Mesenchymal stem cell (in vitro differentiated cells and primary cell): ENCODE measurements around the gene SETD1B.

Experiments used
- DNase-seq: peaks from one replicate; pipeline ENCODE4 v3.0.0-alpha.2; 2013
- H2AFZ ChIP-seq: one replicate; pipeline ENCODE4 v1.6.1; 2013; ENCODE audit warnings: low read depth, mild to moderate bottlenecking, control low read depth, inconsistent platforms, low read length, moderate library complexity
- H2AK5ac ChIP-seq: 2 replicates; pipeline ENCODE4 v1.6.1; 2013; ENCODE audit warnings: low read length, moderate library complexity, mild to moderate bottlenecking, inconsistent platforms; ENCODE audit not compliant: severe bottlenecking
- H2BK120ac ChIP-seq: one replicate; pipeline ENCODE4 v1.6.1; 2013; ENCODE audit warnings: low read depth, mild to moderate bottlenecking, inconsistent platforms, low read length, moderate library complexity
- H2BK12ac ChIP-seq, 2 experiments: one replicate each; pipeline ENCODE4 v1.6.1; 2013; ENCODE audit warnings: inconsistent platforms in 2 of 2, low read length in 2 of 2, mild to moderate bottlenecking in 2 of 2, moderate library complexity in 2 of 2, control low read depth in 1 of 2
- H2BK15ac ChIP-seq: one replicate; pipeline ENCODE4 v1.6.1; 2013; ENCODE audit warnings: mild to moderate bottlenecking, low read depth, inconsistent platforms; ENCODE audit not compliant: poor library complexity, severe bottlenecking
- H2BK5ac ChIP-seq: 2 replicates; pipeline ENCODE4 v1.6.1; 2013; ENCODE audit warnings: low read depth, mild to moderate bottlenecking, low read length, control low read depth, inconsistent platforms; ENCODE audit not compliant: poor library complexity, severe bottlenecking
- H3K14ac ChIP-seq, 2 experiments: one replicate each; pipeline ENCODE4 v1.6.1; 2013; ENCODE audit warnings: inconsistent platforms in 2 of 2, low read length in 2 of 2, control low read depth in 1 of 2, mild to moderate bottlenecking in 1 of 2, moderate library complexity in 1 of 2
- H3K18ac ChIP-seq, 2 experiments: one replicate each; pipeline ENCODE4 v1.6.1; 2013; ENCODE audit warnings: inconsistent platforms in 2 of 2, low read length in 2 of 2, control low read depth in 1 of 2, low read depth in 1 of 2, mild to moderate bottlenecking in 1 of 2
- H3K23ac ChIP-seq, 2 experiments: one replicate each; pipeline ENCODE4 v1.6.1; 2013; ENCODE audit warnings: inconsistent platforms in 2 of 2, low read length in 2 of 2, mild to moderate bottlenecking in 2 of 2, moderate library complexity in 2 of 2, control low read depth in 1 of 2
- H3K27ac ChIP-seq: 2 replicates; pipeline ENCODE4 v1.5.1; 2013; ENCODE audit warnings: mild to moderate bottlenecking, moderate library complexity, low read length, control low read depth, inconsistent platforms; ENCODE audit not compliant: poor library complexity, severe bottlenecking
- H3K27me3 ChIP-seq, 2 experiments: 2 replicates each; pipeline versions ENCODE4 v1.6.1 to v1.7.0; 2013; ENCODE audit warnings: low read length in 2 of 2, mild to moderate bottlenecking in 2 of 2, moderate library complexity in 2 of 2, control low read depth in 1 of 2, inconsistent platforms in 1 of 2; ENCODE audit not compliant: control insufficient read depth in 1 of 2, insufficient read depth in 1 of 2
- H3K36me3 ChIP-seq, 2 experiments: 2 replicates each; pipeline versions ENCODE4 v1.6.1 to v1.7.0; 2013; ENCODE audit warnings: low read length in 2 of 2, control low read depth in 1 of 2, inconsistent platforms in 1 of 2, low read depth in 1 of 2, mild to moderate bottlenecking in 1 of 2; ENCODE audit not compliant: insufficient read depth in 2 of 2, control insufficient read depth in 1 of 2
- H3K4ac ChIP-seq, 2 experiments: one replicate each; pipeline ENCODE4 v1.6.1; 2013; ENCODE audit warnings: inconsistent platforms in 2 of 2, low read length in 2 of 2, mild to moderate bottlenecking in 2 of 2, moderate library complexity in 2 of 2, control low read depth in 1 of 2, low read depth in 1 of 2
- H3K4me1 ChIP-seq: 2 replicates; pipeline ENCODE4 v1.6.1; 2013; ENCODE audit warnings: low read depth, low read length, control low read depth; ENCODE audit not compliant: control insufficient read depth, insufficient read depth
- H3K4me2 ChIP-seq: 2 replicates; pipeline ENCODE4 v1.6.1; 2013; ENCODE audit warnings: low read length, mild to moderate bottlenecking, inconsistent platforms; ENCODE audit not compliant: poor library complexity, severe bottlenecking
- H3K4me3 ChIP-seq, 2 experiments: 2 replicates each; pipeline versions ENCODE4 v1.5.1 to v1.7.0; 2013; ENCODE audit warnings: low read length in 2 of 2, mild to moderate bottlenecking in 2 of 2, control low read depth in 1 of 2, low read depth in 1 of 2; ENCODE audit not compliant: insufficient read depth in 1 of 2
- H3K79me1 ChIP-seq: replicated peaks from 2 replicates; pipeline ENCODE4 v1.6.1; 2013; ENCODE audit warnings: mild to moderate bottlenecking, control low read depth, low read length, inconsistent platforms; ENCODE audit not compliant: poor library complexity, severe bottlenecking
- H3K9ac ChIP-seq: 2 replicates; pipeline ENCODE4 v1.7.0; 2013; ENCODE audit warnings: mild to moderate bottlenecking, low read length, moderate library complexity
- H3K9me3 ChIP-seq: 2 replicates; pipeline ENCODE4 v1.7.0; 2013; ENCODE audit warnings: mild to moderate bottlenecking, low read length; ENCODE audit not compliant: control insufficient read depth
- H4K8ac ChIP-seq: one replicate; pipeline ENCODE4 v1.6.1; 2013; ENCODE audit warnings: inconsistent platforms, mild to moderate bottlenecking, low read length, moderate library complexity
- H4K91ac ChIP-seq: one replicate; pipeline ENCODE4 v1.6.1; 2013; ENCODE audit warnings: mild to moderate bottlenecking, low read length, inconsistent platforms
- WGBS: methylation state at CpG from one replicate; pipeline ENCODE4 v1.1.7; 2013; ENCODE audit warnings: mixed read lengths; 5-methylcytosine and 5-hydroxymethylcytosine counted together

SETD1B gene

DNA sequence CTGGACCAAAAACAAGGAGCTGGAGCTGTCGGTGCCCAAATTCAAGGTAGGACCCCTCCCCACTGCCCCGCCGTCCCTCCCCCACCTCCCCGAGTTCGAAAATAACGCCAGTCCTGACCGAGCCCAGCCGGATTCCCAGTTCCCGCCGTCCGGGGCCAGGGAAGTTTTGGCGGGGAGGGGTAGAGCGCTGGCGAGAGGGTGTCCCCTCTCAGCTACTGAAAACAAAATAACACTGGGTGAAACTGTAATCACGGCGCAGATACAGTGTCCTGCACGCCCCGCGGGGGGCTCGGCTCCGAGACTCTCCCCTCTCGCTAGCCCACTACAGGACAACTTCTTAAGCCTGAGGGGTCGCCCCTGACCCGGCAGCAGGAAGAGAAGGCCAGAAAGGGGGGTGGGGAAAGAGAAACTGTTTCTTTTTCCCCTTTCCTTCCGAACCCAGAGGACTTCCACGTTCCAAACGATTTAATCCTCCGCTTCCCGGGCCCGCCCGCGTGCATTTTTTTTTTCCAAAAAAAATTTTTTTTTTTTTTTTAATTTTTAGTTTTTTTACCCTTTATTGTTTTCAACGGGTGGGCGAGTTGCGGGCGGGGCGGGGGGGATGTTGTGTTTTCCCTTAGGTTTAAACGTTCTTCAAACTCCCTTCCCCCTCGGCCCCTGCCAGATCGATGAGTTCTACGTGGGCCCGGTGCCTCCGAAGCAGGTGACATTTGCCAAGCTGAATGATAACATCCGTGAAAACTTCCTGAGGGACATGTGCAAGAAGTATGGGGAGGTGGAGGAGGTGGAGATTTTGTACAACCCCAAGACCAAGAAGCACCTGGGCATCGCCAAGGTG lies 1.6 kb downstream of the SETD1B start:
- Histone ChIP-seq H3K9ac (peak overlapping the region; percentile 92), H3K27me3 (no peaks in the 10 kb centered on the region), H3K4me1 (peaks cover 23% of the 10 kb centered on the region), H2AK5ac (no peak overlapping the region), H3K79me1 (peaks cover 15% of the 10 kb centered on the region), H3K4ac (peak overlapping the region in 1 of 2 experiments; percentile 71), H3K4me2 (peak overlapping the region; percentile 99), H2AFZ (no peak overlapping the region), H3K4me3 (peak overlapping the region; percentile 79 to 81), H2BK5ac (no peak overlapping the region), H3K18ac (peak overlapping the region; percentile 14 to 79), H3K23ac (peak overlapping the region in 1 of 2 experiments; percentile 75), H3K27ac (no peak overlapping the region), H4K91ac (peak overlapping the region; percentile 39), H2BK15ac (no peak overlapping the region), H2BK120ac (peak overlapping the region; percentile 73), H3K14ac (peak overlapping the region; percentile 51 to 74), H3K9me3 (no peaks in the 10 kb centered on the region), H2BK12ac (no peak overlapping the region), H4K8ac (no peak overlapping the region), H3K36me3 (peaks cover 33 to 43% of the 10 kb centered on the region in 2 experiments)
- peak; percentile 72 for DNase-seq
- WGBS = under 1% methylated on average over 24 of the region's 45 CpGs

DNA sequence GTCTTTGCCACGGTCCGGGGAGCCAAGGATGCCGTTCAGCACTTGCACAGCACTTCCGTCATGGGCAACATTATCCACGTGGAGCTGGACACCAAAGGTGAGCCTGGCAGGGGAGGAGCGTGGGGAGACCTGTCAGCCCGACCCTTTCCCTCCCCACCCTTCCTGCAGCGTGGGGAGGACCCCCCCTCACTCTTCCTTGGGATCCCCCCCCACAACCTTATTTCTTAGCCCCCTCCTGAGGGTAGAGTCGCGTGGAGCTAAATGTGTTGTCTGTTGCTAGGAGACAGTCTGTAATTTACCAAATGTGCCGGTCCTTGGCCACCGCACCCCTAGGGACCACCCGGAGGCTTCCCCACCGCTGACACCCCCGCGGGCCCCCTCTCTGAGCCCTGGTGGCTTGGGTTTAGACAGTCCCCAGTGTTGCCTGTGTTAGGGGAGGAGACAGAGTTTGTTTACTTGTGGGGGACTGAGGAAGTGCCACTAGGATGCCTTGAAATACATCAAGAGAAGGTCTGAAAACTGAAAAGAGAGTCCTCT lies 2.3 kb downstream of the SETD1B start:
- H3K4me1 ChIP-seq = peaks cover 28% of the 10 kb centered on the region
- peak overlapping the region; percentile 34 for H2BK120ac ChIP-seq
- WGBS = 2% methylated on average over 13 of the region's 16 CpGs
- H3K79me1 ChIP-seq = peaks cover 18% of the 10 kb centered on the region
- H4K91ac ChIP-seq = peak overlapping the region; percentile 39
- peak overlapping the region in 1 of 2 experiments; percentile 75 for H3K23ac ChIP-seq
- H2AFZ ChIP-seq = no peak overlapping the region
- no peak overlapping the region for H2AK5ac ChIP-seq
- peak overlapping the region in 1 of 2 experiments; percentile 51 for H3K14ac ChIP-seq
- no peaks in the 10 kb centered on the region for H3K27me3 ChIP-seq
- H3K4ac ChIP-seq = peak overlapping the region in 1 of 2 experiments; percentile 34
- H2BK15ac ChIP-seq = no peak overlapping the region
- peaks cover 39 to 49% of the 10 kb centered on the region in 2 experiments for H3K36me3 ChIP-seq
- H2BK5ac ChIP-seq = no peak overlapping the region
- peak overlapping the region; percentile 88 for H3K4me2 ChIP-seq
- peak; percentile 27 for DNase-seq
- H3K18ac ChIP-seq = peak overlapping the region in 1 of 2 experiments; percentile 79
- H3K9me3 ChIP-seq = no peaks in the 10 kb centered on the region
- no peak overlapping the region for H3K27ac ChIP-seq
- H3K4me3 ChIP-seq = peak overlapping the region; percentile 49 to 81
- no peak overlapping the region for H4K8ac ChIP-seq
- peak overlapping the region; percentile 92 for H3K9ac ChIP-seq
- no peak overlapping the region for H2BK12ac ChIP-seq

DNA sequence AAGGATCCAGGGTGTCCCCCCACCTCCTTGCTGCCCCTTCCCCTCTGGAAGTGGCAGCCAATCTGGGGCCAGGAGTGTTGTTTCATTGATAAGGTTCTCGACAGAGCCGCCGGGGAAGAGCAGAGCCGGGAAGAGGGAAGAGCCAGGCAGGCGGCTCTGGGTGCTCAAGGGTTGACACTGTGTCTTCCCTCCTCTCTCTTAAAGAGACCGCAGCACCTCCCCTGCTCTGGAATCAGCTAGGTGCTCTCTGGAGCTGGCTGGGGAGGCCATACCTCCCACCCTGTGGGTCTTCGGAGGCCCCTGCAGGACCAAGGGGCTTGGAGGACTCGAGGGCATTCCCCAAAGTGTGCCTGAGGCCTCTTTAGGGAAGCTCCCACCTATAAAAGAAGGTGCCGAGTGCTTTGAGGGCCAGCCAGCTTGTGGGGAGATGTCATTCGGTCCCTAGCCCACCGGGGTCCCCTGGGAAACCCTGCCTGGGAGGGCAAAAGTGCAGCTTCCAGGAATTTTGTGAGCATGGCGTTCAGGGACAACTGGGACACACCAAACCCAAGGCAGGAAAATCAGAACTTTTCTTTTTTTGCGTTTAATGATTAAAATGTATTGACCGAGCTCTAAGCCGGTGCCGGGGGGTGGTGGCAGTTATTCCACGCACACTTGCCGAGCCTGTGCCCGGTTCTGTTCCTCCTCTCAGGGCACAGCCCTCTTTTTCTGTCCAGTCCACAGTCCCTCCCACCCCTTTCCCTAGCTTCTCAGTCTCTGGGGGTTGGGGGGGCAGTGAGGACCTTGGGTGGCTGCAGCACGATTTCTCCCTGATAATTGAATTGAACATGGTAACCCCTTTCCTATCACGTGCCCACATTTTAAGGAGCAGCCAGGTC lies 3.0 kb downstream of the SETD1B start:
- no peaks in the 10 kb centered on the region for H3K9me3 ChIP-seq
- H2BK12ac ChIP-seq = peak overlapping the region; percentile 46 to 55
- no peak overlapping the region for H4K8ac ChIP-seq
- H3K36me3 ChIP-seq = peaks cover 44 to 55% of the 10 kb centered on the region in 2 experiments
- H3K4ac ChIP-seq = peak overlapping the region in 1 of 2 experiments; percentile 61
- no peak overlapping the region for H3K23ac ChIP-seq
- H3K4me1 ChIP-seq = peaks cover 35% of the 10 kb centered on the region
- 45% methylated on average over 17 of the region's 21 CpGs for WGBS
- no peak overlapping the region for H2AK5ac ChIP-seq
- no peak overlapping the region for H3K27ac ChIP-seq
- no peak overlapping the region for H2BK5ac ChIP-seq
- H3K14ac ChIP-seq = no peak overlapping the region
- H3K79me1 ChIP-seq = peaks cover 18% of the 10 kb centered on the region
- H3K18ac ChIP-seq = no peak overlapping the region
- H3K4me3 ChIP-seq = peak overlapping the region; percentile 12 to 81
- H2AFZ ChIP-seq = no peak overlapping the region
- no peak overlapping the region for H2BK15ac ChIP-seq
- peak overlapping the region; percentile 34 for H2BK120ac ChIP-seq
- H4K91ac ChIP-seq = no peak overlapping the region
- peak overlapping the region; percentile 92 for H3K9ac ChIP-seq
- DNase-seq = peak; percentile 57
- H3K4me2 ChIP-seq = peak overlapping the region; percentile 88
- no peaks in the 10 kb centered on the region for H3K27me3 ChIP-seq
